Jurkat, Clone E6-1 (cell line): ENCODE results near the gene KCNN3.
A peak's percentile ranks its signal among the peaks of the same experiment; 100 is the strongest.

Source experiments
- DNase-seq: peaks from one replicate; pipeline ENCODE4 v3.0.0-alpha.2; 2011; ENCODE audit warnings: low read depth, low spot score
- H3K4me3 ChIP-seq: 2 replicates; pipeline ENCODE4 v1.5.1; 2011; ENCODE audit warnings: mild to moderate bottlenecking, low read length, control low read depth, moderate library complexity

The KCNN3 gene

DNA sequence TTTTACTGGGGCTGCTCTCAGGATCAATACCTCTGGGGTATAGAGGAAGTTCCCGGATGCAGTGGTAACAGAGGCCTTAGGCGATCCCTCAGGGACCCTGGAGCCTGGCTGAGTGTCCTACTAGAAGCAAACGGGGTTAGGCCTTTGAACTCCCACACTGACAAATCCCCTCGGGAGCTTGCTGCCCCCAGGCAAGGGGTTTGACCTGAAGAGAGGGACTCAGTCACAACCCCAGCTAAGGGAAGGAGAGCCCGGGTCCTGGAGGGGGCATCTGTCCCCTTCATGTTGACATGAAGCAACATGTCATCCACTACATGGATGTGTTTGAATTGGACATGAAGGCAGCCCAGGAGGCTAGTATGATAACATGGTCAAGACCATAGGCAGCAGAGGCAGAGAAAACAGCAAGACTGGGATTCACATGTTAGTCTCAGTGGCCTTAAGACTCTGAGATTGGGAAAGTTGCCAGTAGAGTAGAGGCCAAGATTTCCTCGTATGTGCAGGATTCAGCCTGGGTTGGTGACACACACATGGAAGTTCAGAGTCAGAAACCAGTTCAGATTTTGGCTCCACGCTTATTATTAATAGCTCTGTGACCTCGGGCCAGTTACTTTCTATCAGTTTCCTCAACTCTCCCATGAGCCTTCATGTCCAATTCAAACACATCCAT lies 101.5 kb downstream of the KCNN3 start:
- no peak overlapping the region for H3K4me3 ChIP-seq
- no peak for DNase-seq

DNA sequence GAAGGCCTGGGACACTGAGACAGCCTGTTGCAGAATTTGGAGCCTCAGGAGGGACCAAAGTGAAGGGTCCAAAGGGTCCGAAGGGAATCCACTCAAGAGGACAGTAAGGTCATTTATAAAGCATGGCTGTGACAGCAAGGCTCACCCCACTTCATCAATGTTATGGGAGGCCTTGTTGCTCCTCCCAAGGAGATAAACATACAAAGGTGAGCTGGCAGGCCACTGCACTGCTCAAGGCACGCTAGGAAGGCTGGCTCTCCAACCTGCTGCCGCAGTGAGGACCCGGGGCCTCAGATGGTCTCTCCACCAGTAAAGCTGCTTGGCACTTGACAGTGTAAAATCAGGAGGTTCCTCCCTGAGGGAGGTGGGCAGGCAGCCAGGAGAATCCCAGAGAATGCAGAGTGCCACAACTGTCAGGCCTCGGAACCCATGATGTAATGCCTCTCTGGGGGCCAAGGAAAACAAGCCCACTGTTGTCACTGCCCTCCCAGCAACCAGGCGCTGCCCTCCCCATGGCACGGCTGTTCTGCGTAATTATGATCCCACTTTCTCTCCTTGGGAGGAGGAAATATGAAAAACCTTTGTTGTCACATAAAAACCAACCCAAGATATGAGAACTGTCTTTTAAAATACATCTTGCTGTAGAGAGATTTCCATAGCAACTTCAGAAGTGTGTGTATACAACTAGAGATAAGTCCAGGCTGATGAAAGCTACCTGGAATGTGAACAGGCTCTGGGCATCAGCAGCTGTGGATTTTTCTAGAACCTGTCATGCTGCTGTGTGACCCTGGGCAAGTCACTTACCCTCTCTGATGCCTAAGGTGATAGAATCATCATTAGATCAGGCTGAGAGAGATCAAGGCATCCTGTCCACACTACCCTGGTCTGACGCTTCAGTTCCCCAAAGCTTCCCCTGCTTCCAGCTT lies 102.5 kb downstream of the KCNN3 start:
- no peak overlapping the region for H3K4me3 ChIP-seq
- DNase-seq, result no peak

DNA sequence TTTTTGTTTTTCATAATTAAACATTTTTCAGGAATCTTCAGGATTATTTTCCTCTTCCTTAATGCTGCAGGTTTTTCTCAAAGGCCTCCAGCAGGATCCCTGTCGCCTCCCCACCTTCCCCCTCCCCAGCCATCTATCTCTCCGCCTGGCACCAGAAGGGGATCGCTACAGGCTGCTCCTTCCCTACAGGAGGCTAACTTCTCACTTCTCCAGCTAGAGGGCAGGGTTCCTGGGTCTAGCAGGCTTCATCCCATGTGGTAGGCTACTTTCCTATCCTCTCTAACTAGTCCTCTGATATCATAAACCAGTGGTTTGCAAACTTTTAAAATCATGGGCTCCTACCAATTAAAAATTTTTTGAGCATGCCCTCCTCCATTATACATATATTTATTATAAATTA lies 104.1 kb downstream of the KCNN3 start:
- no peak for DNase-seq

GRCh38 chr1:154764773-154765172 lies 105.3 kb downstream of the KCNN3 start:
- no peak for DNase-seq
- H3K4me3 ChIP-seq, result no peak overlapping the region

More for the DNA sequence above, 104.1 kb downstream of the KCNN3 start:
- no peak overlapping the region for H3K4me3 ChIP-seq

GRCh38 chr1:154764181-154764580 lies 105.9 kb downstream of the KCNN3 start:
- DNase-seq, result no peak

DNA sequence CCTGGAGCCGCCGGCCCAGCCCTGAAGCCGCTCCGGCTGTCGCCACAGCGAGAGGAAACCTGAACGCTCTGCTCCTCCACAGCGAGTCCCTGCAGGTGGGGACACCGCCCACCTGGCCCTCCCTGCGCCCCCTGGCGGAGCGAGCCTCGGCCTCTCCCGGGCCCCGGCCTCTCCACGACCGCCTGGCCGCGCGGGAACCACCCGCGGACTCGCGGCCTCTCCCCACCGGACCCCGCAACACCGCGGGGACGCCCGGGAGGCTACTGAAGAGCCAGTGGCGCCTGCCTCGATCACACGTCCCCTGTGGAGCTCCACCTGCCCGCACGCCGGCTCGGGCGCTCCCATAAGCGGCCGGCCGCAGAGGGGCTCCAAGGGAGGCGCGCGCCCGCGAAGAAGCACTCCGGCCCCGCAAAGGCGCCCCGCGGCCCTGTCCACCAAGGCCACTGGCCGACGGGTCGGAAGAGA lies 109.6 kb downstream of the KCNN3 start:
- no peak for DNase-seq
- peak overlapping the region; percentile 20 for H3K4me3 ChIP-seq

More at GRCh38 chr1:154764181-154764580, 105.9 kb downstream of the KCNN3 start:
- no peak overlapping the region for H3K4me3 ChIP-seq

DNA sequence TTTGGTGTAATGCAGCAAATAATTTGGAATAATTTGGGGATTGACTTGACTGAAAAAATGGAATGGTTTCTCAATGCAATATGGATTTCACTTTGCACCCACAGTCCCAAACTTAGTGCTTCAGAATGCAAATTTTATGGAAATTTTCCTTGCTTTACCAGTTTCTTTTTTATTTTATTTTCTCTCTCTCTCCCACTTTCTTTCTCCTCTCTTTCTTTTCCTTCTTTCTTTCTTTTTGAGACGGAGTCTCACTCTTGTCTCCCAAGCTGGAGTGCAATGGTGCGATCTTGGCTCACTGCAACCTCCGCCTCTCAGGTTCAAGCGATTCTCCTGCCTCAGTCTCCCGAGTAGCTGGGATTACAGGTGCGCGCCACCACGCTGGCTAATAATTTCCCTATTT lies 110.3 kb downstream of the KCNN3 start:
- no peak overlapping the region for H3K4me3 ChIP-seq
- no peak for DNase-seq

DNA sequence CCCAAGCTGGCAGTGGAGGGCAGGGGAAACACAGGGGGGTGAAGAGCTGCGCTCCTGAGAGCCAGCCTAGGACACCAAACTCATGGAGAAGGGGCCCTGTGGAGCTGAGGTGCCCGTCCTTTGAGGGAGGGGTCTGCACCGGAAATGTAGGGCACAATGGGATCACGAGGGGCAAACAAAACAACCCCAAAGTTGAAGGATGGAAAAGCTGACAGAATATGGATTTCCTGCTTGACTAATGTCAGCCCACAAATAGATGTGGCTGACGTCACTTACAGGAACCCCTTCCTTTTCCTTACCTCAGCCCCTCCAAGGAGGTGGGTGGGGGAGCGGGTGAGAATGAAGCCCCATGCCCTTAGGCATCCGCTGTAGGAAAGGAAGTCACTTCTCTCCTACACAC lies 110.9 kb downstream of the KCNN3 start:
- no peak overlapping the region; the same call in 1 of the 2 replicates for H3K4me3 ChIP-seq
- peak; percentile 51 for DNase-seq

GRCh38 chr1:154758346-154758745 lies 111.7 kb downstream of the KCNN3 start:
- H3K4me3 ChIP-seq, result no peak overlapping the region
- no peak for DNase-seq

DNA sequence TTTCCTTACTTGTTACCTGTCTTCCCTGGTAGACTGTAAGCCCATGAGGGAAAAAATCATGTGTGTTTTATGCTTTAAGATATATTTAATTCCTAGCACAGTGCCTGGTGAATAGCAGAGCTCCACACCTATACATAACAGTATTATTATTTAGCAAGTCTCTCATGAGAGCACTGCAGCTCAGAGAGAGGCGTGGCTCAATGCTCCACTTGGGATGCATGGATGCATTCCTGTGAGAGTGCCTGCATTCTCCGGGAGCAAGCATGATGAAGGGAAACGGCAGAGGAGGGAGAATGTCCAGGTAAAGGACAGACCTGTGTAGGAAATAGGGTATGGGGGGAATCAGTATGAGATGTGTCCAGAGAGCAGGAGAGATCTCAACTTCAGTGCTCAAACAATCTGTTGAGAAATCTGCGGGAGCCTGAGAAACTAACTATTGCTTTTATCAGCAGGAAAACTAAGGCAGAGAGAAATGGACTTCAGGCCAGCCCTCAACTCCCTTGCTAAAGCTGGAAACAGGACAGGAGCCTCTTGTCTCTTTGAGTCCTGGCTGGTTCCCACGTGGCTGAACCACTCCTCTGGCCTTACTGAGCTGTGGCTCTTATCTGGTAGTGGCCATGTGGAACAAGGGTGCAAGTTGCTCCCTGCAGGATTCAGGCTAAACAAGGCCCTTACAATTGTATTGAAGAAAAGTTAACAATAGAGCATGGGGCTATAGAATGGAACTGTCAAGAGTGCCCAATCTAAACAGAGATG lies 113.1 kb downstream of the KCNN3 start:
- DNase-seq, result no peak
- no peak overlapping the region for H3K4me3 ChIP-seq

DNA sequence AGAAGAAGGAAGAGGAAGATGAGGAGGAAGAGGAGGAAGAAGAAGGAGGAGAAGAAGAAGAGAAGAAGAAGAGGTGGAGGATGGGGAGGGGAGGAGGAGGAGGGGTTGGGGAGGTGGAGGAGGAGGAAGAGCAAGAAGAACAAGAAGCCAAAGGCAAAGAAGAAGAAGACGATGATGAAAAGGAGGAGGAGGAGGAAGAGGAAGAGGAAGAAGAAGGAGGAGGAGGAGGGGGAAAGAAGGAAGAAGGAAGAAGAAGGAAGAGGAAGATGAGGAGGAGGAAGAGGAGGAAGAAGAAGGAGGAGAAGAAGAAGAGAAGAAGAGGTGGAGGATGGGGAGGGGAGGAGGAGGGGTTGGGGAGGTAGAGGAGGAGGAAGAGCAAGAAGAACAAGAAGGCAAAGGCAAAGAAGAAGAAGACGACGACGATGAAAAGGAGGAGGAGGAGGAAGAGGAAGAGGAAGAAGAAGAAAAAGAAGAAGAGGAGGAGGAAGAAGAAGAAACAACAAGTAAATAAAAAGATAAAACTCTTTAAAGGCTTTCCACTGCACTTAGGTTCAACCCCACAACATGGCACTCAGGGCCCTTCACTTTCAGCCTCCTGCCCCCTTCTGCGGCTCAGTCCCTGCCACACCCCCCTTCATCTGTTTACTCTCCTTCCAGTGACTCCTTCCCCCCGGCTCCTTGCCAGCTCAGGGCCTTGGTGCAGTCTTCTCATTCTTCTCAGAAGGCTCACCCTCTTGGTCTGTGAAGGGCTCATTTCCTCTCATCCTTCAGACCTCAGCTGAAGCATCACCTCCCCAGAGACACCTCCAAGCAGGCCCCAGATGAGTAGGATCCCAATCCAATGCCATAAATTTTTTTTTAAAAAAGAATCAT lies 114.0 kb downstream of the KCNN3 start:
- no peak for DNase-seq

DNA sequence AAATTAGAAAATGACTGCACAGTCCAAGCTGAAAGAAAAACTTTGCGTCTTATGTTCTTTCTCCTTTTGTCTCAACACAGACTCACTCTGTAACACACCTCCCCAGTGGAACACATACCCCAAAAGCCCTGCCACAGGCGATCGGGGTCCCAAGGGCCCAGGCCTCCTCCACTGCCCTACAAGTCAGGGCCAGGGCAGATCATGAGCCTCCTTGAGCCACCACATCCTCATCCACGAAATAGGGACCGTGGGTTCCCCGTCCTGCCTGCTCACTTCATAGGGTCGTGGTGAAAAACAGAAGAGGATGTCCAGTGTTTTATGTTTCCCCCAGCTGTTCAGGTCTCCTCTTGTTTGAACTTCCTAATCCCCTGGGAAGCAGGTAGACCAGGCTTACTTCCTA lies 116.7 kb downstream of the KCNN3 start:
- no peak for DNase-seq
- no peak overlapping the region for H3K4me3 ChIP-seq

More for the DNA sequence above, 114.0 kb downstream of the KCNN3 start:
- no peak overlapping the region for H3K4me3 ChIP-seq

DNA sequence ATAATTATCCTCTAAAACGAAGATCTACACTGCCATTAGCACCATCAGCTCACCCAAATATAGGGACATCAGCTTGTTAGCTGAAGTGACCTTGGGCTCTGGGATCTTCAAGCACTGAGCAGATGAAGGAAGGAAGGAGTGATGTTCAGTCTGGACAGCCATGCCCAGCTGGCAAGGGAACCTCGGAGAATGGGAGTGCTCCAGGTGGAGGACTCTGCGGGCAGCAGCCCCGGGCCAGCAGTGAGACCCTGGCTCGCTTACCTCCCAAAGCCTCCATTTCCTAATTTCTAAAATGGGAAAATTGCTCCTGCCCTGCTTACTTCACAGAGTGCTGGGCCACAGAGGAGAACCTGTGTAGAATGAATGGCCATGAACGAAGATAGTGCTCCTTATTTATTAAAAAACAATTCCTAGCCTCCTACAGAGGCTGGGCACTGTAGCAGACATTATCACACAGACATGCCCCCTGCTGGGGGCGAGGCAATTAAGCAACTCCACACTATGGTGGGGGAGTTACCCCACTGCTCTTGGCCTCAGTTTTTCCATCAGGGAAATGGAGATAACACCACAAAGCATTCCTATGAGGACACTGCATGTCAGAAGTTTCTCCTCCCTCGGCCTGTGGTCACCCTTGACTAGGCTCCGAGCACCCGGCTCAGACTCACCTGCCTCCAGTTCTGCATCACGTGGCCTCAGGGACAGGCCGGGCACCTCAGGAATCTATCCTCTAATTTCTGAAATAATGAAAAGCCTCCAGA lies 117.6 kb downstream of the KCNN3 start:
- DNase-seq, result no peak
- no peak overlapping the region for H3K4me3 ChIP-seq

DNA sequence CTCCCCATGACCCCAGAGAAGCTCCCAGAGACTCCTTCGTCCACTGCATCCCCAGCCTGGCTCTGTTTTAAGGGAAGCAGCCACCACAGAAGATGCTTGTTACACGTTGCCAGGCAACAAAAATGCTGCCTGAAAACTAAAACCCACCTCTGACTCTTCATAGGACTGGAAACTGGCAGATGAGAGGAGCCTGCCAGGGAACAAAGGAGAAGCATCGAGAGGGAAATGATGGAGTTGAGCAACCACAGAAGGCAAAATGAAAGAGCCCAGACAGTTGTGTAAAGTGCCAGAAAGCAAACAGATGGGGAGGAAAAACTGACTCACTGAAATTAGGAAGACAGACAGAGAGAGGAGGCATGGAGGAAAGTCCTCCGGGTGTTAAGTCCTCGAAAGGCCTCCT lies 118.4 kb downstream of the KCNN3 start:
- no peak for DNase-seq
- H3K4me3 ChIP-seq, result no peak overlapping the region

DNA sequence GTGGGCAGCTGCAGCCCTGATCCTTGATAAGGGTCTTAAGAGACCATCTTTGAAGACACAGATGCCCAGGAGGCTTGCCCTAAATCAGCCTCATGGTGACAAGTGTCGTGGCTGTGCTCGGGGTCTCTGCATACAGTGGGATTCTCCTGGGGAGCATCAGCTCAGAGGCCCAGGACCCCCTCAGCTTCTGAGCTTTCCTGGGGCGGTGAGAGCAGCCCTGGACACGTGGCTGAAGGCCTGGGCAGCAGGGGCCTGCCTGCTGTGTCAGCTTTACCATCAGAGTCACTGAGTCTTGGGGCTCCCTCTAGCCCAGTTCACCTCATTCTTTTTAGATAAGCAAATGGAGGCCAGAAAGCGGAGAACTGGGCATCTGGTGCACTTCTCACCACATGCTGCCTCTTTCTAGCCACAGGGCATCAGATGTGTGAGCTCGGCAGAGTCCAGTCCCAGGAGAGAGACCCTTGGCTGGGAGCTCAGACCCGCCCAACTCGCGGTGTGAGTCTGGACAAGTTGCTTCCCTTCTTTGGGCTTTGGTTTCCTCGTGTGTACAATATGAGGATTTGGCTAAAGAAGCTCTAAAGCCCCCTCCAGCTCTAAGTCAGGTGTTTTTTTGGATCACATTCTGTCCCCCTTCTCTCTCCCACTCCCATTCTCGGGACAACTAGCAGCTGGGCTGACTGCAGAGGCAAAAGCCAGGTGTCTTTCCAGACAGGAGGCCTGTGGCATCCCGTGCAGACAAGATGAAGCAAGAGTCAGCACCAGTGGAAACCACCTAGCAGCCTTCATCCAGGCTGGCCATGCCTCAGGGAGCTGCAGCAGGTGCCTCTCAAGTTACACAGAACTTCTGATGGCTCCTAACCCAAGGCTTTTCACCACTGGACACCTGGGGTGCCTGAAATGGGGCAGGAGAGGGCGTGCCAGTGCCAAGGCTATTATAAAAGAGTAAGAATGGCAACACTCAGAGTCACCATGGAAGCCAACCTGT lies 119.1 kb downstream of the KCNN3 start:
- DNase-seq, result no peak

GRCh38 chr1:154749078-154749760 lies 120.9 kb downstream of the KCNN3 start:
- DNase-seq, result peak; percentile 42

More for the DNA sequence above, 119.1 kb downstream of the KCNN3 start:
- no peak overlapping the region for H3K4me3 ChIP-seq

More at GRCh38 chr1:154749078-154749760, 120.9 kb downstream of the KCNN3 start:
- H3K4me3 ChIP-seq, result no peak overlapping the region
